Measurements from ENCODE around the gene C11orf52.
"Not testable (repeated sequence)": the region's sequence is repeated elsewhere in the genome, so short reads cannot be mapped to it uniquely, and the experiment has no call there.

The C11orf52 gene

DNA sequence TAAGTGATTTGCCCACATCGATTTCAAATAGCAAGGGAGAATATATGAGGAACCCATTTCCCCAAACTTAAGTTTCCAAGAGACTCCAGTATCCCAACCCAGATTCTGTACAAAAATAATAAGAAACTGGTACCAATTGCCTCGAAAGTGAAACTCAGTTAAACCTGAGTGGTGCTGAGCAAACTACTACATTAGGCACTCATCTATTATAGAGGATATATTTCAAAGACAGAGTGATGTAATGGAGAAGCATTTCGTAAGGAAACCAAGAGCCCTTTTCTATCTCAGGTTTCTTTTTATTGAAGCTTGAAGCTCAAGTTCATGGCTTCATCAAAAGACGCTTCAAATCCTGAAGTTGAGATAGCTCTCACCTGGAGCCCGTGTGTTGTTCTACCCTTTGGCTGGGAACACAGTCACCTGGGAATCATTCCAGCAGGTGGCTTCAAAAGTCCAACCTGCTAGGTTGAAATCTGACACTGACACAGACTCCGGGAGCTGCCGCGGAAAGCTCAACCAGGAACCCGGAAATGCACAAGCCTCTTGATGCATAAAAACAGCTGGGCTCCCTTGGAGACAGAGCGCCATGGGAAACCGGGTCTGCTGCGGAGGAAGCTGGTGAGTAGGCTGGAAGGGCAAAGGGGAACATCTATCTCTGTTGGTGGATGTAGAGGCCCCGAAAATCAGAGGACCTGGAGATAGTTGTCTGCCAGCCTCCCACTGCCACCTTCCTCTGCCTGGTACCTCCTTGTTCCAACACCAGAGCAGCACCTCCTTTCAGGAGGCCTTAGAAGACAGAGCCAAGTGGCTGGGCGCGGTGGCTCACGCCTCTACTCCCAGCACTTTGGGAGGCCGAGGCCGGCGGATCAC, at the start of gene C11orf52:
TSS of gene C11orf52 (plus strand) at position 524 of the 867 bp plus-strand sequence. CDS start at position 584, 60 bp downstream.
- ATAC-seq (no peak), DNase-seq (no peak)

DNA sequence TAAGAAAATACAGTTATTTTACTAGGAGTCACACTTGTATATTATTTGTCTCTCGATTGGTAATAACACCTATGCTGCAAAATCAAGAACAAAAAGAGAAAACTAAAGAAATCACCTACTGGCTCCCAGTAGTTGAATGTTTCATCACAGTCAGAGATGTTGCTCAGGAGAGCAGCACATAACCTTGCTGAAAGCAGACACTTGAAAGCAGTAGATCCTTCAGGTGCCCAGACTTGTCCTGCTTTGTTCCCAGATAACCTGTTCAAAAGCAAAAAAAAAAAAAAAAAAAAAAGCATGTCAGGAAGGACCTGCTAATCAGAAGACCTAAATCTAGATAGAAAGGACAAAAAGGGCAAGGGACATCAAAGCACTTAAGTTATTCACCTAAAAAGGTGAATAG, 48.6 kb upstream of the C11orf52 start:
- DNase-seq (no peak), ATAC-seq (no peak)

DNA sequence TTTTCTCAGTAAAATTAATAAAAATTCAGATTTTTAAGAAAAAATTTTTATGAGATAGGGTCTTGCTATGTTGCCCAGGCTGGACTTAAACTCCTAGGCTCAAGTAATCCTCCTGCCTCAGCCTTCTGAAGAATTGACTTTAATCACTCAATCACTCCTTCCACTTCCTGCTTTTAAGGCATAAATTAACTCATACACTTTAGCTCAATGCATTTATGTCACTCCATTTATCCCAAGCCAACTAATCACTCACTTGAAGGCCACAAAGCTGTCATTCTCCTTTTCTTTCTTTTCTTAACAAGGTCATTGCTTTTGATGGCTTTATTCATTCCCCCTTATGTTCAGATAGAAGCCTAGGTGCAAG, 48.2 kb upstream of the C11orf52 start:
- DNase-seq, result no peak
- peak; percentile 3 for ATAC-seq

DNA sequence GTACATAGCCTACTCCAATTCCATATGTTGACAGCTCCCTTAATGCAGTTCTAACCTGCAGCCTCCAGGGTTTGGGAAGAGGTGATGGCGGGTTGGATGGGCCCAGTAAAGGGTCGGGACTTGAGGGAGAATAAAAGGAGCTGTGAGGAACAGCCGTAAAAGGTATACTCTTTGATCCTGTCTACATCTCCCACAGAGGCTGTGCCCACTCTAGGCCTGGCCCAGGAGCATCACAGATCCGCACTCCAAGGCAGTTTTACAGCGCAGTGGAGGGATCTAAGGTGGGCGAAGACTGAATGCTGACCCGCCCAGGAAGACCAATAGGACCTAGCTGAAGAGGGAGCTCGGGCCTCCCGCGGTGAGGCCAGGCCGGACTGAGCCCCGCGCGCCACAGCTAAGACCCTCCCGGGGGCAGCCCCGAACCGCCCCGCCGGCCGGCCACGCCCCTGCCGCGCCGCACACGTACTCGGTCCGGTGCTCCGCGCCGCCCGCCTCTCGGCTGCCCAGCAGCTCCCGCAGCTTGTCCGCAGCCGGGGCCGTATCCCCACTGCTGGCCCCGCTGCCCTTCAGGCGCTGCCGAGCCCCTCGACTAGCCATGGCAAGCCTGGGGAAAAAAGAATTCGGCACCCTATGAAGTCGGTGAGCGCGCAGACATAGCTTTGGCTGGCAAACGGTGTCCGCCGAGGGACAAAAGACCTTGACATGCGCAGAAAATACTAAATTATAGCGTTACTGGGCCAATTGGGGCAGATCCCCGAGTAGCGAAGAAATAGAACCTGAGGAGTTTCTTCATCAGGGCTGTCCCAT, 47.6 kb upstream of the C11orf52 start, which contains the start of gene ALG9:
TSS of gene ALG9 (minus strand) at position 696 of the 807 bp plus-strand sequence. CDS start at position 597, 99 bp downstream.
- ATAC-seq, result peak; percentile 91

GRCh38 chr11:111871693-111872161, 47.0 kb upstream of the C11orf52 start:
- DNase-seq (no peak), ATAC-seq (no peak)

More for the DNA sequence above, 47.6 kb upstream of the C11orf52 start, which contains the start of gene ALG9:
- peak; percentile 92 for DNase-seq

DNA sequence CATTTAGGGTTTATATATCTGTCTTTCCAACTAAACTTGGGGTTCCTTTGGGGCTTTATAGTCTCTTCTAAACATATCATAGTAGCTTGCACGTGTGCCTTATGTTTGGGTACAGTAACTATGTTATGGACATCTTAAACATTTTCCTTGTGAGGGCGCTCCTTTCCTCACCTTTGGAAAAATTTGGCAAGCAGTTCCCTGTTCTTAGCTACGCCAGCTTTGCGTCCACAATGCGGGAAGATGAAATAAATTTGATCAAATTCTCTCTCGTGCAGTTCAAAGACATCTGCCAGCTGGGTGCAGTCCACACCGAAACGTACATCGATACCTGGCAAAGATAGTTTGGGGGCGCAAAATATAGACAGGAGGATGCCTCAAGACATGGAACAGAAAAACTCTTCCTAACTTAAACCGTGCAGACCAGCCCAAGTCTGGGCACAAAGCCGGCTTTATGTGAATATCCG, 40.3 kb upstream of the C11orf52 start:
- DNase-seq (no peak), ATAC-seq (no peak)

DNA sequence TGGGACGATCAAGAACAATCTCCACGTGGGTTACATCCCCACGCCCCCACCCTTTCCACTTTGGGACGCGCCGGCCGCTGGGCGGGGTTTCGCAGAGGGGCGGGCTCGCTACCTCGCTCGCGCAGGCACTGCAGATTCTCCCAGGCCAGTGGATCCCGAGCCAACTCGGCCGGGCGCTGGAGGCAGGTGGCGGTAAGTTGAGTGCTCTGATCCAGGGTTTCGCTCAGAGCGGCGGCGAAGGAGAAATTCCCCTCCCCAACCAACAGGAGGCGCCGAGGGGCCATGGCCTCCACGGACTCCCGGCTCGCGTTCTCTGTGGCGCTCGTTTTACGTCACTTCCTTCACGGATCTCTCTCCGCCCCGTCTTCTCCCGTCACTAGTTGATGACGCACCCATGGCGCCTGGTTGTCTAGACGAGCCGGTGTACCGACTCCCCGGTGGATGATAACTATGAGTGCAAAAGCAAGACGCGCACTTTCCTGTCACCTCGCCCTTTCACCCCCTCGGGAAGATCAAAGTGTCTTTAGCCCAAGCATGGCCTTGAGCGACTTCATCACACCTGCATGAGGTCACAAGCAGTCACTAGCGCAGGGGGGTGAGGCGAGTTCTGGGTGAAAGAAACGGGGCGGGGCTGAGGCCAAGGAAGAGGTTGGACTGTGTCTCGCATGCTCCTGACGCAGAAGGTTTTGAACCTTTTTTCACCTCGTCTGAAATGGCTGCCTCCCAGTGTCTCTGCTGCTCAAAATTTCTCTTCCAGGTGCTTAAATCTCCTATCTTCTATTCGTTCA, 39.7 kb upstream of the C11orf52 start, which contains the start of the genes CFAP68 and FDXACB1:
TSS of gene CFAP68 (plus strand) at position 693 of the 788 bp plus-strand sequence. CDS start at position 713, 20 bp downstream.
TSS of gene FDXACB1 (minus strand) at position 317 of the 788 bp plus-strand sequence. CDS start at position 284, 33 bp downstream.
- DNase-seq, result peak; percentile 93
- ATAC-seq, result peak; percentile 93

DNA sequence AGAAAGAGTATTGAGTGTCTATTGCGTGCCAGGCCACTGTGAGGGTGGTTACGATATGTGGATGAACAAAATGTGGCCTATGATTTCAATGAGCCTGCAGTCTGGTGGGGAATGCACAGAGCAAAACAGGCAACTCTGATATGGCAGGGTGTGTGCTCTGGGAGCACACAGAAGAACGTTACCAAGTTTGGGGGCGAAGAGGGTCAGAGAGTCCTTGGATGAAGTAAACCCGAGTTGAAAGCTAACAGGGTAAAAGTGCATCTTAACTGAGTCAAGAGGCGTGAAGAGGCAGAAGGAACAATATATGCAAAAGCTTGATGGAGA, 39.1 kb upstream of the C11orf52 start:
- DNase-seq, result no peak
- no peak for ATAC-seq

DNA sequence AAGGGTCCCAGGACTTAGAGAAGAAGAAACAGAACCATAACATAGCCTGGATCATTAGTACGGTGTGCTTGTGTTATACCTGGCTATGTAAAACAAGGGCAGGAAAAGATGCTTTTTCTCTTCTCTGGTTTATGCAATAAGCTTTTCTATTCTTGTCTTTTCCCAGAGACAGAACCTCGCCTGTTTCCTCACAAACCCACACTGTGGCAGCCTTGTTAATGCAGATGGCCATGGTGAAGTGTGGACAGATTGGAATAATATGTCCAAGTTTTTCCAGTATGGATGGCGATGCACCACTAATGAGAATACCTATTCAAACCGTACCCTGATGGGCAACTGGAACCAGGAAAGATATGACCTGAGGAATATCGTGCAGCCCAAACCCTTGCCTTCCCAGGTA, 36.5 kb upstream of the C11orf52 start:
- no peak for ATAC-seq
- DNase-seq, result no peak

GRCh38 chr11:111885053-111885452, 33.7 kb upstream of the C11orf52 start:
- ATAC-seq, DNase-seq: not testable (repeated sequence)

GRCh38 chr11:111886032-111886431, 32.7 kb upstream of the C11orf52 start:
- ATAC-seq, result no peak
- no peak for DNase-seq

GRCh38 chr11:111886844-111887243, 31.9 kb upstream of the C11orf52 start:
- ATAC-seq (no peak), DNase-seq (no peak)

- ATAC-seq, result no peak
These were observed 13.3 kb upstream of the C11orf52 start for GRCh38 chr11:111905411-111905810.

DNA sequence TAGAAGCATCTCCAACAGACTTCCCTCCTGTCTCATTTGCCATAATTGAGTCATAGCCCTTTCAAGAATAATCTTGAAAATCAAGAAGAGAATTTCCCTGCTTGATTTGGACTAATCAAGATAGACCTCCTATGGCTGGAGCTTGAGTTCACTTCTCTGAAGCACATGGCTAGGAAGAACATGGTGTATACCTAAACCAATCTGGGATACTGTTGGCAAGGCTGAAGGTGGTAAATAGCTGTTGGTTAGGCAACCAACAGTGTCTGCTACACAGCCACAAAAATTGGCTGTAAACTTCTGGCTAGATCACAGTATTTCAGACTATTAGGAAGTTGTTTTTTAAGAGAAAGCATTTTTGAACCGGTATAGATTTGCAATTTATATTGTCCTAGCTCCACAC, 12.0 kb upstream of the C11orf52 start:
- no peak for DNase-seq
- ATAC-seq, result no peak

More at GRCh38 chr11:111905411-111905810, 13.3 kb upstream of the C11orf52 start:
- no peak for DNase-seq

DNA sequence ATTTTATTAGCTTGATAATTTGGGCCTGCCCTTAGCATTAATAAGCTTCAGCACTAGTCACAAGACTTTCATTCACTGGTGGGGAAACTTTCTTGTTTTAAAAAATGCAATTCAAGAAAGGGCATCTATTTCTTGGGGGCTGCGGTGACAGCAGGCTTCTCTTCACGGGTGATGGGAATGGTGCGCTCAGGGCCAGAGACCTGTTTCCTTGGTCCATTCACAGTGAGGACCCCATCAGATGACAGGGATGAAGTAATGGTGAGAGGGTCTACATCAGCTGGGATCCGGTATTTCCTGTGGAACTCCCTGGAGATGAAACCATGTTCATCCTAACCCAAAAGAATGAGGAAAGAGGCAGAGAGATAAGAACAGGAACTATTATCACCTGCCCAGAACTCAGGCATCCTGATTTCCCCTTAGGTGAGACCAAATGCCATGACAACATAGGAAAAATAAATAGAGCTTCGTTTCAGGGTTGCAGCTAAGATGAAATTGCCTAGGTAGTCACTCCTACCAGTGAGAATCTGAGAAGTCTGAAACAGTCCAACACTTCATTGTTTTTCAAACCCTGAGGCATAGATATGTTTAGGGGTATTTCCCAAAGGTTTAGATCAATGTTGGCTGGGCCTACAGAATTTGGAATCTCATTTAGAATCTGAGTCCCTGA, 9.9 kb upstream of the C11orf52 start:
- ATAC-seq (no peak), DNase-seq (no peak)

DNA sequence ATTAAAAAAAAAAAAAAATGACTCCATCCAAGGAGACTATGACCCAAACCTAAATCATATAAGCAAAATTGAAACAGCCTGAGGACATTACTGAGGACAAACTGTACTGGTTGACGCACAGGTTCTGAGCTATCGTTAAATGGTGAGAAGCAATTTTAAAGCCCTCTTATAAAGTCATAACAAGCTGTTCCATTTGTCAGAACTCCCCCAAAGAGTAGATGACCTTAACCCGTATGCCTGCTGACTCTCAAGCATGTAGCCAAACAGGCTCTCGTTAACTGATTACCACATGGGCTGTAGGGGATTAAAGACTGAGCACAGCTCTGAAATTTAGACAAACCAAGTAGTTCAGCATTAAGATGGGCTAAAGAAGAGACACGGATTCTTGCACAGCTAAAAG, 9.3 kb upstream of the C11orf52 start:
- DNase-seq (no peak), ATAC-seq (no peak)

DNA sequence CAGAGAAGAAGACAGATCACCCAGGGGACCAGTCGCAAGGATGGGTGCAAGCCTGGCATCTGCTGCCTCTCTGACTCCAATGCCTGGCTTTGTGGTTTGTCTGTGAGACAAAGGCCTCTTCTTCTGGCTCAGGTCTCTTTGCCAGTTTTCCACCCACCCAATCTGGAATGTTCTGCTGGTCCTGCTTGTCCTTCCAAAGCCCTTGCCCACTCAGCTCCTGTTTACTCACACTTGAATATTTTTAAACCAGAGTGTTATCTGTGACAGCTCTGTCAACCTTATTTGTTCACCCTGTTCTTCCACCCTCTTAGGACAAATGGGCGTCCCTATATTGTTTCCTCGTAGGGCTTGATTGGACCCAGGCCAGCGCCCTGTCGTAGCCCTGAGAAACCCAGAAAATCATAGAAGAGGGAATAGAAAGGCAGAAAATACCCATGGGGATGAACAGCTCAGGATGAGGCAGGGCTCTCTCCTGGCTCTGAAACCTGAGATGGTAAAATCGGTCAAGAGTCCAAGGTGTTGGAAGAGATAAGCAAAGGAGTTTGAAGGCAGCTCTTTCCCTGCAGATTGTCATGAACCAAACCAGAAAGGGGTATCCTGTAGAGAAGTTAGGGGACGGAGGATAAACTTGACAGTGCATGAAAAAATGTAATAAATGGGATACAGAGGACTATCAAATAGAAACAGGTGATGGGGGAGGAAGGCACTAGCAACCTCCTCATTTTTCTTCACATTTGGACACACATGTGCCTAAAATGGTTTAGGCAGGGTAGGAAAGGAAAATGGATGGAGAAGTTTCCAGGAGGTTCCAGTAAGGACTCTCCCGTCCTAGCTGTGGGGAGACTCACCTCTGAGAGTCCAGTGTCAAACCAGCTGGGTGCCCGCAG, 7.8 kb upstream of the C11orf52 start:
- ATAC-seq (no peak), DNase-seq (no peak)

GRCh38 chr11:111911563-111912401, 6.9 kb upstream of the C11orf52 start, which contains the start of gene CRYAB:
TSS of gene CRYAB (minus strand) at chr11:111911770. CDS start at chr11:111911724, 46 bp downstream.
- ATAC-seq, result no peak
- DNase-seq, result no peak

DNA sequence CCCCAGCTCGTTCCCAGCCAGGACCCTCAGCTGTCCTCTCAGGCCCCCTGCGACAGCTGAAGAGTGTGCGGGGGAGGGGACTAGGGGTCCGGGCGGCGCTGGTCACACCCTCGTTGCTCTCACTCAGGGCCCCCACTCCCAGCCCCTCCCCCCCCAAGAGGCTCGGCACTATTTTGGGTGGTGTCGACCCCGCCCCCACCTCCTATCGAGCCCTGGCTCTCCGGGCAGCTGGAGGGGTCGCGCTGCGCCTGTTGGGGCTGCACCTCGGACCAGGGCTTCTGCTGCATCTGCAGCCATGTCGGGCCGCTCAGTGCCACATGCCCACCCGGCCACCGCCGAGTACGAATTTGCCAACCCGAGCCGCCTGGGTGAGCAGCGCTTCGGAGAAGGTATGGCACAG, 6.2 kb upstream of the C11orf52 start, which contains the start of gene HSPB2:
TSS of gene HSPB2 (plus strand) at position 200 of the 400 bp plus-strand sequence. CDS start at position 296, 96 bp downstream.
- DNase-seq (no peak), ATAC-seq (no peak)
